Central memory CD8-positive, alpha-beta T cell (primary cell): Measurements from ENCODE around the gene MTTP.

ENCODE experiments used
- ATAC-seq: fragments of 150-1000 bp; cut with Tn5 transposase; replicated peaks from 2 replicates; pipeline ENCODE4 v1.10.0; 2022; ENCODE audit warnings: mild to moderate bottlenecking, moderate FRiP score, moderate number of reproducible peaks; ENCODE audit not compliant: poor library complexity, severe bottlenecking; ENCODE audit errors: extremely low read depth
- DNase-seq, 2 donors: peaks; one replicate each; pipeline ENCODE4 v3.0.0; 2021; ENCODE audit warnings: low spot score in 2 of 2
- H3K27ac Mint-ChIP-seq: one replicate; pipeline ENCODE4 v1.8.0; 2022; ENCODE audit warnings: low read depth, mild to moderate bottlenecking, moderate library complexity, mixed read lengths
- H3K27me3 Mint-ChIP-seq: one replicate; pipeline ENCODE4 v1.8.0; 2022; ENCODE audit warnings: mixed read lengths
- H3K36me3 Mint-ChIP-seq: one replicate; pipeline ENCODE4 v1.8.0; 2022; ENCODE audit warnings: mild to moderate bottlenecking, moderate library complexity, mixed read lengths; ENCODE audit not compliant: insufficient read depth
- H3K4me1 Mint-ChIP-seq: one replicate; pipeline ENCODE4 v1.8.0; 2022; ENCODE audit warnings: mixed read lengths
- H3K4me3 Mint-ChIP-seq: one replicate; pipeline ENCODE4 v1.8.0; 2022; ENCODE audit warnings: mild to moderate bottlenecking, moderate library complexity, mixed read lengths
- H3K9me3 Mint-ChIP-seq: one replicate; pipeline ENCODE4 v1.8.0; 2022; ENCODE audit warnings: mixed read lengths

MTTP gene

GRCh38 chr4:99610605-99611175, 36.1 kb downstream of the MTTP start:
- Mint-ChIP-seq H3K9me3 (no peaks in the 10 kb centered on the region), H3K27me3 (peaks cover 61% of the 10 kb centered on the region), H3K36me3 (no peaks in the 10 kb centered on the region), H3K4me1 (no peaks in the 10 kb centered on the region), H3K27ac (no peak overlapping the region), H3K4me3 (no peak overlapping the region)
- ATAC-seq, result no peak
- no peak for DNase-seq

- no peak for DNase-seq
- Mint-ChIP-seq H3K9me3 (no peaks in the 10 kb centered on the region), H3K4me1 (no peaks in the 10 kb centered on the region), H3K4me3 (no peak overlapping the region), H3K36me3 (no peaks in the 10 kb centered on the region), H3K27me3 (peaks cover 54% of the 10 kb centered on the region), H3K27ac (no peak overlapping the region)
- ATAC-seq, result no peak
Measured at GRCh38 chr4:99612281-99612680, 37.7 kb downstream of the MTTP start.

- H3K4me1 Mint-ChIP-seq, result no peaks in the 10 kb centered on the region
- no peaks in the 10 kb centered on the region for H3K36me3 Mint-ChIP-seq
- no peak overlapping the region for H3K27ac Mint-ChIP-seq
- no peaks in the 10 kb centered on the region for H3K9me3 Mint-ChIP-seq
- DNase-seq (no peak), ATAC-seq (no peak)
- no peak overlapping the region for H3K4me3 Mint-ChIP-seq
- peaks cover 50% of the 10 kb centered on the region for H3K27me3 Mint-ChIP-seq
Measured at GRCh38 chr4:99612704-99613103, 38.1 kb downstream of the MTTP start.

- Mint-ChIP-seq H3K4me1 (no peaks in the 10 kb centered on the region), H3K36me3 (no peaks in the 10 kb centered on the region), H3K27me3 (peaks cover 32% of the 10 kb centered on the region), H3K27ac (no peak overlapping the region), H3K4me3 (no peak overlapping the region), H3K9me3 (no peaks in the 10 kb centered on the region)
- ATAC-seq (no peak), DNase-seq (no peak)
Measured at GRCh38 chr4:99614491-99614890, 39.9 kb downstream of the MTTP start.

- no peaks in the 10 kb centered on the region for H3K4me1 Mint-ChIP-seq
- no peaks in the 10 kb centered on the region for H3K36me3 Mint-ChIP-seq
- H3K4me3 Mint-ChIP-seq, result no peak overlapping the region
- no peak overlapping the region for H3K27ac Mint-ChIP-seq
- H3K27me3 Mint-ChIP-seq, result peaks cover 24% of the 10 kb centered on the region
- no peak for ATAC-seq
- H3K9me3 Mint-ChIP-seq, result no peaks in the 10 kb centered on the region
- DNase-seq, result no peak
Measured at GRCh38 chr4:99615170-99615820, 40.7 kb downstream of the MTTP start.

- Mint-ChIP-seq H3K9me3 (no peaks in the 10 kb centered on the region), H3K36me3 (no peaks in the 10 kb centered on the region), H3K4me1 (no peaks in the 10 kb centered on the region), H3K4me3 (no peak overlapping the region), H3K27ac (no peak overlapping the region), H3K27me3 (peaks cover 7% of the 10 kb centered on the region)
- DNase-seq, result no peak
- ATAC-seq, result no peak
Measured at GRCh38 chr4:99617374-99617773, 42.8 kb downstream of the MTTP start.

GRCh38 chr4:99622341-99622740, 47.7 kb downstream of the MTTP start:
- Mint-ChIP-seq H3K27me3 (peaks cover 20% of the 10 kb centered on the region), H3K4me3 (no peak overlapping the region), H3K9me3 (no peaks in the 10 kb centered on the region), H3K27ac (no peak overlapping the region), H3K4me1 (no peaks in the 10 kb centered on the region), H3K36me3 (no peaks in the 10 kb centered on the region)
- ATAC-seq, result no peak
- no peak for DNase-seq

GRCh38 chr4:99624141-99624719, 49.6 kb downstream of the MTTP start:
- Mint-ChIP-seq H3K4me3 (no peak overlapping the region), H3K9me3 (no peaks in the 10 kb centered on the region), H3K36me3 (no peaks in the 10 kb centered on the region), H3K27ac (no peak overlapping the region), H3K27me3 (peaks cover 20% of the 10 kb centered on the region), H3K4me1 (no peaks in the 10 kb centered on the region)
- ATAC-seq (no peak), DNase-seq (no peak)

GRCh38 chr4:99625369-99625768, 50.7 kb downstream of the MTTP start:
- no peak for DNase-seq
- H3K27me3 Mint-ChIP-seq, result peaks cover 20% of the 10 kb centered on the region
- no peaks in the 10 kb centered on the region for H3K9me3 Mint-ChIP-seq

GRCh38 chr4:99628040-99628439, 53.4 kb downstream of the MTTP start:
- no peak for DNase-seq
- no peak for ATAC-seq
- Mint-ChIP-seq H3K27ac (no peak overlapping the region), H3K4me1 (no peaks in the 10 kb centered on the region), H3K27me3 (peaks cover 10% of the 10 kb centered on the region), H3K9me3 (no peaks in the 10 kb centered on the region), H3K36me3 (no peaks in the 10 kb centered on the region), H3K4me3 (no peak overlapping the region)

More at GRCh38 chr4:99625369-99625768, 50.7 kb downstream of the MTTP start:
- H3K36me3 Mint-ChIP-seq, result no peaks in the 10 kb centered on the region
- H3K4me1 Mint-ChIP-seq, result no peaks in the 10 kb centered on the region
- no peak overlapping the region for H3K27ac Mint-ChIP-seq
- no peak overlapping the region for H3K4me3 Mint-ChIP-seq
- no peak for ATAC-seq

- H3K9me3 Mint-ChIP-seq, result no peaks in the 10 kb centered on the region
- ATAC-seq (no peak), DNase-seq (no peak)
- no peak overlapping the region for H3K27ac Mint-ChIP-seq
- no peaks in the 10 kb centered on the region for H3K36me3 Mint-ChIP-seq
- H3K4me1 Mint-ChIP-seq, result no peaks in the 10 kb centered on the region
- H3K4me3 Mint-ChIP-seq, result no peak overlapping the region
- peaks cover 10% of the 10 kb centered on the region for H3K27me3 Mint-ChIP-seq
Measured at GRCh38 chr4:99629962-99630554, 55.4 kb downstream of the MTTP start.

GRCh38 chr4:99630857-99631360, 56.3 kb downstream of the MTTP start:
- DNase-seq (no peak), ATAC-seq (no peak)
- H3K36me3 Mint-ChIP-seq, result no peaks in the 10 kb centered on the region
- H3K27me3 Mint-ChIP-seq, result peaks cover 5% of the 10 kb centered on the region
- no peak overlapping the region for H3K4me3 Mint-ChIP-seq
- no peak overlapping the region for H3K27ac Mint-ChIP-seq
- no peaks in the 10 kb centered on the region for H3K9me3 Mint-ChIP-seq
- no peaks in the 10 kb centered on the region for H3K4me1 Mint-ChIP-seq

GRCh38 chr4:99633772-99634171, 59.1 kb downstream of the MTTP start:
- ATAC-seq (no peak), DNase-seq (no peak)
- no peaks in the 10 kb centered on the region for H3K27me3 Mint-ChIP-seq
- H3K4me3 Mint-ChIP-seq, result no peak overlapping the region
- no peak overlapping the region for H3K27ac Mint-ChIP-seq
- H3K4me1 Mint-ChIP-seq, result no peaks in the 10 kb centered on the region
- H3K9me3 Mint-ChIP-seq, result no peaks in the 10 kb centered on the region
- no peaks in the 10 kb centered on the region for H3K36me3 Mint-ChIP-seq
